ENCODE results near the gene TBC1D9.
"Not testable (repeated sequence)": the region's sequence is repeated elsewhere in the genome, so short reads cannot be mapped to it uniquely, and the experiment has no call there.

Gene TBC1D9

GRCh38 chr4:140750470-140750869, 5.7 kb downstream of the TBC1D9 start:
- Histone ChIP-seq H3K9ac (ENCODE audit: low read length) (no peak overlapping the region), H3K36me3 (replicated peaks; ENCODE audit: low read depth, low read length) (peaks cover 3% of the 10 kb centered on the region), H2AFZ (ENCODE audit: low read depth, low read length) (no peak overlapping the region), H3K9me3 (ENCODE audit: insufficient read depth, low read length) (peaks cover 14% of the 10 kb centered on the region), H3K4me1 (ENCODE audit: low read length) (peaks cover 6% of the 10 kb centered on the region), H3K27me3 (ENCODE audit: low read depth, low read length) (peaks cover 40% of the 10 kb centered on the region), H3K79me2 (ENCODE audit: low read length) (no peaks in the 10 kb centered on the region), H4K20me1 (ENCODE audit: insufficient read depth, low read length) (no peaks in the 10 kb centered on the region), H3K4me3 (ENCODE audit: low read length) (no peak overlapping the region), H3K4me2 (ENCODE audit: low read length) (no peak overlapping the region), H3K27ac (ENCODE audit: low read length) (no peak overlapping the region)
- TF ChIP-seq CTCF (IDR thresholded peaks at IDR 0.05; ENCODE audit: low read depth, low read length), result no peak
- TF ChIP-seq EZH2phosphoT487 (IDR thresholded peaks at IDR 0.05; ENCODE audit: low read depth), result no peak

- Histone ChIP-seq H3K27ac (ENCODE audit: low read length) (no peak overlapping the region), H3K79me2 (ENCODE audit: low read length) (peaks cover 3% of the 10 kb centered on the region; the same call in 1 of the 2 replicates), H3K4me1 (ENCODE audit: low read length) (peaks cover 14% of the 10 kb centered on the region), H3K4me3 (ENCODE audit: low read length) (no peak overlapping the region), H3K27me3 (ENCODE audit: low read depth, low read length) (peaks cover 33% of the 10 kb centered on the region), H3K4me2 (ENCODE audit: low read length) (no peak overlapping the region), H3K9ac (ENCODE audit: low read length) (no peak overlapping the region), H3K9me3 (ENCODE audit: insufficient read depth, low read length) (peaks cover 14% of the 10 kb centered on the region), H3K36me3 (replicated peaks; ENCODE audit: low read depth, low read length) (peaks cover 3% of the 10 kb centered on the region), H2AFZ (ENCODE audit: low read depth, low read length) (no peak overlapping the region), H4K20me1 (ENCODE audit: insufficient read depth, low read length) (no peaks in the 10 kb centered on the region)
- TF ChIP-seq EZH2phosphoT487 (IDR thresholded peaks at IDR 0.05; ENCODE audit: low read depth), result no peak
- no peak for TF ChIP-seq CTCF (IDR thresholded peaks at IDR 0.05; ENCODE audit: low read depth, low read length)
Observed at GRCh38 chr4:140748171-140748570, 8.0 kb downstream of the TBC1D9 start.

GRCh38 chr4:140746546-140746945, 9.6 kb downstream of the TBC1D9 start:
- H3K9ac ChIP-seq (ENCODE audit: low read length); H3K79me2 ChIP-seq (ENCODE audit: low read length); H3K4me3 ChIP-seq (ENCODE audit: low read length); H3K27ac ChIP-seq (ENCODE audit: low read length); H3K36me3 ChIP-seq (replicated peaks; ENCODE audit: low read depth, low read length); H3K4me2 ChIP-seq (ENCODE audit: low read length); H4K20me1 ChIP-seq (ENCODE audit: insufficient read depth, low read length); H2AFZ ChIP-seq (ENCODE audit: low read depth, low read length): not testable (repeated sequence)
- peaks cover 18% of the 10 kb centered on the region for H3K27me3 ChIP-seq (ENCODE audit: low read depth, low read length)
- peaks cover 14% of the 10 kb centered on the region for H3K9me3 ChIP-seq (ENCODE audit: insufficient read depth, low read length)
- peaks cover 31% of the 10 kb centered on the region for H3K4me1 ChIP-seq (ENCODE audit: low read length)

- peaks cover 8% of the 10 kb centered on the region for H3K27me3 ChIP-seq (ENCODE audit: low read depth, low read length)
- peaks cover 3% of the 10 kb centered on the region; the same call in 1 of the 2 replicates for H3K79me2 ChIP-seq (ENCODE audit: low read length)
- H4K20me1 ChIP-seq (ENCODE audit: insufficient read depth, low read length), result no peaks in the 10 kb centered on the region
- H2AFZ ChIP-seq (ENCODE audit: low read depth, low read length), result no peak overlapping the region
- TF ChIP-seq EZH2phosphoT487 (IDR thresholded peaks at IDR 0.05; ENCODE audit: low read depth), result no peak
- no peak for TF ChIP-seq CTCF (IDR thresholded peaks at IDR 0.05; ENCODE audit: low read depth, low read length)
- H3K9me3 ChIP-seq (ENCODE audit: insufficient read depth, low read length), result peaks cover 14% of the 10 kb centered on the region
- H3K4me3 ChIP-seq (ENCODE audit: low read length), result no peak overlapping the region
- no peak overlapping the region; the same call in 1 of the 2 replicates for H3K4me2 ChIP-seq (ENCODE audit: low read length)
- peak overlapping the region; percentile 79; the same call in 1 of the 2 replicates for H3K27ac ChIP-seq (ENCODE audit: low read length)
- H3K36me3 ChIP-seq (replicated peaks; ENCODE audit: low read depth, low read length), result peaks cover 3% of the 10 kb centered on the region
- peaks cover 32% of the 10 kb centered on the region for H3K4me1 ChIP-seq (ENCODE audit: low read length)
- H3K9ac ChIP-seq (ENCODE audit: low read length), result no peak overlapping the region
Observed at GRCh38 chr4:140744421-140744820, 11.8 kb downstream of the TBC1D9 start.

Measured in OCI-LY3 (cell line).